OCI-M1 (cell line): Measurements from ENCODE around the gene DNM3.
A peak's percentile ranks its signal among the peaks of the same experiment; 100 is the strongest.

Source experiments
- DNase-seq: peaks from one replicate; lab custom pipeline; 2025; lab: John Stamatoyannopoulos, UW

Gene DNM3

DNA sequence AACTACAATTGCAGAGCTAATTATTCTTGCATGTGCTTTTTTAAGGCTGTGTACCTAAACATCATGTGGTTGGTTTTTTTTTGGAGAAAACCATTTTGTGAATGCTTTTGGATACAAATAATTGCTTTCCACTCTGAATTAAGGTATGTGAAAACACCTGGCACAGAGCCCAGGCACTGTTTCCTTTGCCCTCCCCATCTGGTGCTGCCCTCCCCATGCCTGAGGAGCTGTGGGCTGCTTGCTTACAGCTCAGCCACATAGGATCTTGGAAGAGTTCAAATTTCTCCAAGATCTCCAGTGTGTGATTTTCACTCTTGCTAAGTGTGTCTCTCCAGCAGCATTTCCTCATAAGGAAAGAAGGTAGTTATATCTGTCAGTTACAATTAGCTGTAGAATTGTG lies 27.8 kb downstream of the DNM3 start:
- no peak for DNase-seq

DNA sequence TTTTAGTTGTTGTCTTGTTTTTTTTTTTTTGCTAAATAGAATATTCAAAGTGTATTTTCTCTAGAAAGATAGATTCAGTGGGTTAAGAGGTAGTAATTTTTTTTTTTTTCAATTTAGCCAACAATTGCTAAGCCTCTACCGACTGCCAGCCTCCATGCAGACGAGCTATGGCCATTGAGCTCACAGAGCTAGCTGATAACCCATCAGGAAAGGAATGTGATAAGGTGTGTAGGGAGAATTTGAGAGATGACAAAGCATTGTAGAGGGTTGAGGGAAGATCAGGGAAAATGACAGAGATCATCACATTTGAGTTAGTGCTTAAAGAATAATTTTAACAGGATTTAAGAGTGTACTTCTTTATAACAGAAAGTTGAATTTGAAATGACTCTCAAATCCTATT lies 30.6 kb downstream of the DNM3 start:
- no peak for DNase-seq

DNA sequence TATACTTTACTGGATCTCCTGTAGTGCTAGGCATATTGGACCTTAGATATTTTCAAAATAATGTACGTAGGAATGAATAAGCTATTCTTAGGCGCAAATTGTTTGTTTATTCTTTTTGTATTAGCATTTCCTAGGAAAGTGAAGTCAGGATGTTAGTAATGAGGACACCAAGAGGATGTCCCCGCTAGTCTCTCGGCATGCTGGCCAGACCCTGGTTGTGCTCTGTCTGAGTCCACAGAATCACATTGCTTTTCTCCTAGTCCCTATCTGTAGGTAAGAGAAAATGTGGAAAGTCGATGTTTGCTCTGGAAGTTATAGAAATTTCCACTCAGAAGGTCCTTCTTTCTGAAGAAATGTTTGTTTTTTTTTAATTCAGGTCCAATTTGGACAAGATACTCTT lies 31.1 kb downstream of the DNM3 start:
- DNase-seq: no peak

DNA sequence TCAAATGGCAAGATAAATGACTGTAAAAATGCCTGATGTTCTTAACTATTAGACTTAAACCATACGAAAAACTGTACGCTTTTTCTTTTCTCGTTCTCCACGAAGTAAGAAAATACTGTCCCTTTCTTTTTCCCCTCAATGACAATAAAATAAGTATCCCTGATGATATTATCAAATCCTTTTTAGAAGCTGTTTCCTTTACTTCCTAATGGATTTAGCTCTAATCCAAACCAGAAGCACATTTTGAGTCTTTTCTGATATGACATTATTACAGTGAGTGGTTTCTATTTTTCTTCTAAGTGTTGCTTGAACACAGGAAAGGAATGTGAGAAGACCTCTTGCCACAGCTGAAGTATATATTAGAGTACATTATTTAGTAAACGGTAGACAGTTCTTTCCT lies 32.4 kb downstream of the DNM3 start:
- no peak for DNase-seq

DNA sequence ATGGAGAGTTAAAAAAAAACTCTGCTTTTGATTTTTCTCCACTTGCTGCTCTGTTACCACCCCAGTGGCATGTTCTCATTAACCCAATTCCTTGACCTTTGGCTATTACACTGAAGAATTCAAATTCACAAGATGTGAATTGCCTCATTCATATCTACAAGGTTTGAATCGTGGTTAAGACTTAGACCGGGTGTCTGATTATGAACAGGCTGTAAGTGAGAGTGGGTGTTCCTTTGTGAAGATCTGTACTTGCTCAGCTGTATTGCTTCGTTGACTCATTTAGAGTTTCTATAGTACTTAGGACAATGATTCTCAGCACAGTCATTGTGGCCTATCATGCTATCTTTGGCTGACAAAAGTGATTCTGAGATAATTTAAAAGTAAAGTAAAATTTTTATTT lies 36.4 kb downstream of the DNM3 start:
- DNase-seq: peak; percentile 51

DNA sequence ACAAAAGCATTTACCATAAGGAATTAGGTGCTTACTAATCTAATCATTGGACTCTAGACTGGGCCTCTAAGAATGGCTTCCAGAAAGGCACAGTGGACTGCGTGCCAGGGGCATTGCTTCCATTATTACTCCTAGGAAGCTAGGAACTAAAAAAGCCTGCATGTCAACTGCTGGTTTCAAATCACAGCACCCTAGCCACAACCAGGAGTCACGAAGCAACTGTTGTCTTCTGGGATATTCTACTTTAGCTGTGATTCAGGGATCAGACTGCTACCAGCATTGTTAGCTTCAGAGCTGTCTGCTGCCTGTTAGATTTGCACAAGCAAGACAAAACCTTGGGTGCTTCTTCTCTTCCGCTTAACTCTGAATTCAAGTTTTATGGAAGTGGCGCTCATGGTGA lies 38.3 kb downstream of the DNM3 start:
- DNase-seq: no peak

DNA sequence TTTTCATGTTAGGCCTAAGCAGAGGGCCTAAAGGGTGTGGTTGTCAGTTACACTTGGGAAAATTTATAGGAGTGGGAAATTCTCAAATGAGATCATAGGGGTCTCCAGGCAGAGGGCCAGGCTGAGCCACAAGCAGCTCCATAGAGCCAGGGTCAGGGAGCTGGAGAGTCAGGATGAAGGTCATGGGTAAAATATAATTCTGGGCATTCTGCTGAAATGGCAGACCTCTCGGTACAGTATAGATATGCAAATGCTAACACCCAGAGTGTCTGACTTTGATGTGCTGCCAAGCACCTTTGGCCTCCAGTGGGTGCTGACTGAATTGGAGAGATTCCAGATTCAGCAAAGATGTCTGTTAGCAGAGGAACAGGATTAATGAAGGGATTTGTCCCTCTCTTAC lies 40.1 kb downstream of the DNM3 start:
- DNase-seq: no peak

DNA sequence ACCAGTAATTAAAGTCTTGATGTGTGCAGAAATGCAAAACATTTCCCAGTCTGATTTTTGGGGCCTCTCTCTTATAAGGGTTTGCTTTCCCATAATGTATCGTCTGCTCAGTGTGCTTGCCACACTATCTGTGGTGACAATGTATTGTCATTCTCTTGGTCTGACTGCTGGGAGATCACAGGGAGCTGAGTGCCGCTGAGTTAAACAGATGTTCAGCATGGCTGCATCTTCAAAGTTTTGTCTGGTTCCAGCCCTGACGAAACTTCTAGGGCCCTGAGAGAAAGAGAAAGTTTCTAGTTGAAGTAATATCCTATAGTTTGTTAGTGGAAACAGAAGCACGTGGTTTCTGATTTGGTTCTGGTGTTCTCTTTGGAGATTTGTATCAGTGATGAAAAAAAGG lies 42.6 kb downstream of the DNM3 start:
- DNase-seq: peak; percentile 18

DNA sequence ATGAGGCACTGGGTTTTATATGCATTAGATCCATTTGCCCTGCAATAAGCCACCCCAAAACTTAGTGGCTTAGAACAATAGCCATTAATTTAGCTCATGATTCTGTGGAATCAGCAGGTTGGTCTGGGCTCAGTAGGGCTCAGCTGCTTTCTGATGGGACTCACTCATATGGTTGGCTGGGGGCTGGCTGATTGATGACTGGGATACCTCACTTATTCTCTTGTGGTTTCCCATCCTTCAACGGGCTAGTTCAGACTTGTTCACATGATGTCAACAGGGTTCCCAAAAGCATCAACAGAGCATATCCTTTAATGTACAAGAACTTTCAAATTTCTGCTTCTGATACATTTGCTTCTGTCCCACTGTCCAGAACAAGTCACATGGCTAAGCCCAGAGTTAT lies 43.2 kb downstream of the DNM3 start:
- no peak for DNase-seq

DNA sequence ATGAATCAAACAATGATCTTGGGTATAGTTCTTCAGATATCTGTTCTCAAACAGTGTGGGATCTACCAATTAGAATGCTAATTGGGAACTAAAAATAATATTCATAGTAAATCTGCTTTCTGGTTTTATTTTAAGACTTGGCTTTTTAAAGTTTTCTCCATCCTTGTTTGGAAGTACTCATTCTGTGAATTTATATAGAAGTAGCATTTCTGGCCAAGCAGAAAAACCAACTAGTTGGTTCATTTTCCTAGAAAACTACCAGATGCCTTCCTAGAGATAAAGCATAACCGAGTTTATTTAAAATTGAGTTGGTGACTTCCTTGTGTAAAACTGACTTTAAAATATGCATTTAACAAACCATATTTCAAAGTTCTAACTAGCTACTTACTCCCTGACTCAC lies 48.8 kb downstream of the DNM3 start:
- DNase-seq: peak; percentile 70

DNA sequence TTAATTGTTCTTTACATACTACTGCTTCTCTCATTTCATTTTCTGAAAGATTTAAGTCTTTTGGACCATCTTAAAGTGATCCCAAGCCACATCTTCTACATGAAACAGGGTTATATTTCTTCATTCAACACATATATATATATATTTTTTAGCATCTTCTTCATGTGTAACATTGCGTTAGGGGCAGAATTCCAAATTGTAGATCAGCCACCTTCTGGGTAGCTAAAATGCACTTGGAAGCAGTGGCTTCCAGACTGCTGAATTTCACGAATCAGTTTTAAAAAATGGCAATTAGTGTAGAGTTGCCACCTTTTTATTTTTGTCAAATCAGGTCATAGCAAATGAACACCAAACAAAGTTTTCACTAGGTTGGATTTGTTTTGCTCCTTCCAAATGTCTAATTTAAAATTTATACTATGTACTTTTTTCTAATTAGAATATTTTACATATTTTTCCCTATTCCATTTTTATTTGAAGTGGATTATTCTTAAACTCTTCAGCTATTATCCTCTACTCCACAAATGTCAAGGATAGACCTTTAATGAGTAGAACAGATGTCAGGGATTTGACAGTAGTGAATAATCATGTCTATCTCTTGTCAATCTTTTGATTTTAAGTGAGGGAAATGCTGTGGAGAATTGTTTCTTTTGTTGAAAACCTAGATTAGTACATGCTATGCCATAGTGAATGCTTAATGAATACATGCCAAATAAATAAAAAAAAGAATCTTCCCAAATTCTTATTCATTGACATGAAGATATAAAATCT lies 55.8 kb downstream of the DNM3 start:
- no peak for DNase-seq

DNA sequence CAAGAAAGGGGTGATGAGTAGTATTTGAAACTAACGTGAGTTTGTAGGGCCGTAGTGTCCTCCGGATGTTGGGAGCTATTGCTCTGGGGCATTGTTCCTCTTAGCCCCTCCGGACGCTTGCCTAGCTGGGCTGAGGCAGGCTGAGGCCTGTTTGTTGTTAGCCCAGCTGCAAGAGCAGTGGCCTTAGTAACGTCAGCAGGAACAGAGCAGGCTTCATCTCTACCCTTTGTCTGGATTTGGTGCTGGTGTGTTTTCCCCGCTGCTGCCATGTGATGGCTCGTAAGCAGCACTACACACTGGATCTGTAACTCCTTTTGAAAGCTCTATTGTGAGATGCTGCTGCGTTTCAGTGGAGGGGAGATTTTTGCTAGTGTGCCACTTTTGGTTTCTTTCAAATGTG lies 57.6 kb downstream of the DNM3 start:
- no peak for DNase-seq

DNA sequence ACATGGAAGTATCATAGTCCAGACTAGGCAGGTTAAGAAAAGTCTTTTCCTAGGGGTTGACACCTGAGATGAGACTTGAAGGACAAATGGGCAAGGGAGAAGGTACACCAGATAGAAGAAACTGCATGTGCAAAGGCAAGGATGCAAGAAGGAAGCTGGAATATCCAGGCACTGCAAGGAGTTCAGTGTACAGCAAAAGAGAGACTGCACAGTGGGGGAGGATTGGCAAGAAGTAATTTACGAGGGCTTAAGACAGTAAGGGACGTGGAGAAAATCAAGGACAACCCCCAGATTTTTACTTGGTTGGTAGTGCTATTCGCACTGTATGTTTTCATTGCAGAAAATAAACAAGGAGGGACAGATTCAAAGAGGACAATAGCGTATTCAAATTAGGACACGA lies 58.5 kb downstream of the DNM3 start:
- DNase-seq: no peak

DNA sequence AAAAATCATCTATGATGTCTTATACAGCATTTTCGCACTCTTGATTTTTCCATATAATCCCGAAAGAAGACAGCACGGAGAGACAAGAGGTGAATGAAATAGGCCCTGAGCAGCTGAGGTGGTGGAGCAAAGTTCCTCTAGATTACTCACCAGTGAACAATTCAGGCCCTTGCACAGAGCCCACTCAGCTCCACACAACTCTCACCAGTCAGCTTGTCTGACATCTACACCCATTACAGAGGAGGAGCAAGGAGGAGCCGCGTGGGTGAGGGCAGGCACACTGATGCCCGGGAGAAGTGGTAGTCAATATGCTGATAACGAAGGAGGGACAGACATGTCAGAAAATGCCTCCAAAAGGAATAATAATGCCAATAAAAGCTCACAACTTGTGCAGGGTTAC lies 59.9 kb downstream of the DNM3 start:
- DNase-seq: no peak

DNA sequence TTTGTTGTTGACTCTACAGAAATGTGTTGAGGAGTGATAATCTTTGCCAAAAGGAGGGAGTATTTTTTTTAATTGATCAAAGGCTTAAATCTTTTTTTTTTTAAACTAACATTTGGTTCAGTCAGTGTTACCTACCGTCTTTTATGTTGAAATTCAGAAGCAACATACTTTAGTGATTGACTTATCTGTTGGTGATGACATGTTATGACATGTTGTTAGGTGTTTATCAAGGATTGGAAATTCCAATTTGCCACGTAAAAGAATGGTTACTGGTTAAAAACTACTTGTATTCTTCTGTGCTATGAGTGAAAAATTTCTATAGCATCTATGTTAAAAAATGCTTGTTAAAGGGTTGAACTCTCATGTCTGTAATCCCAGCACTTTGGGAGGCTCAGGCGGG lies 61.2 kb downstream of the DNM3 start:
- no peak for DNase-seq

DNA sequence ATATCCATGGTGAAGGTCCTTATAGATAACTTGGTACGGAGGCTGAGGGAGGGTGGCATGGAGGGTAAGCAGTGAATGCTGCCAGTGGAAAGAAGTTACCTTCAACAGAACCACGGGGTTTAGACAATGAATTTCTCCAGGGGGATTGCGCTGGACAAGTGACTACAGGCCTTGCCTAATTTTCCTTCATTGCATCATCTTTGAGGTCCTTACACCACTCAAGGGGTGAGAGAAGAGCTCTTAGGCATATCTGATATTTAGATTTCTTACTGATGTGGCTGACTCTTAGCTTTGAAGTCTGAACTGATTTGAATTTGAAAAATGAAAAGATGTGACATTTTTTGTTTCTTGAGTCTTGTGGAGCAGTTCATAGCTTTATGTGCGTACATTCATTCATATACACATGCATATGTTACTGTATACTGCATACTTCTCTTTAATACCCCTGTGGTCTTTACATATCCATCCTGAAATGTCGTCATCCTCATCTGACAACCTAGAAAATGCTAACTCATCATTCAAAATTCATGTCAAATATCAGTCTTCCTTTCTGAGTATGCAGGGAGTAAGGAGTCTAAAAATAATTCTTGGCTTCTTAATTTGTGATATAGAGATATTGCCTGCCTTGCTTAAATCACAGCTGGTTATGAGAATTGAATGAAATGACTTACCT lies 63.6 kb downstream of the DNM3 start:
- peak; percentile 74 for DNase-seq

DNA sequence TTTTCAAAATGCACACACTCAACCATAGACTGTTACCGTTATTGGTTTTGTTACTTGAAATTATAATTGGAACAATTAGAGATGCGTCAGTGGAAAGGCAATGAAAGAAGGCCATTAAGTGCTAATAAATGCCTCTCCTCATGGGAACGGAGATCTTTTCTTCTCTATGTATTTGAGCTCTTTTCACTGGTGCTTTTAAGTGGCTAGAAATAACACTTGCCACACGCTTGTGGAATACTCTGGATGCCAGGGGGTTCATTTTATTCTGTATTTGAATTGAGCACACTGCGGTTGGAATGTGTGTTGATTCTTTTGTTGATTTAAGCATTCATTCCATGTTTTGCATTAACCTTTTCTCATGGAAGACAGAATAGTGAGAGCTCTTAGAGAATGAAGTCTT lies 68.4 kb downstream of the DNM3 start:
- DNase-seq: no peak

DNA sequence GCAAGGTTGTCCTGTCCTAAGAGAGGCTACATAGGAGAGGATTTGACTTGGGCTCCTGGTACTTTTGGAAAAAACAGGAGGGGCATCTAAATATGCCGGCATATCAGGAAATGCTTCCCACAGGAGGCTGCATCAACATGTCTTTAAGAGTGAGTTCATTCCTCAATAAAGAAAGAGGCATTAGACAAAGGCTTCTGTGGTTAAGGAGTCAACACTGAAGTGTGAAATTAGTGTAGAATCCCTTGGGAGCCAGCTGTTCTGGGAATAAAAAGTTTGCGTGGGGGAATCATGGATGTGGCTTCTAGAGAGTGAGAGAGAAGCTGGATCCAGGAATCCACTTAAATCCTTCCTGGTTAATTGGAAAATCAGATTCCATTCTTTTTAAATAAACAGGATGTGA lies 69.5 kb downstream of the DNM3 start:
- no peak for DNase-seq

DNA sequence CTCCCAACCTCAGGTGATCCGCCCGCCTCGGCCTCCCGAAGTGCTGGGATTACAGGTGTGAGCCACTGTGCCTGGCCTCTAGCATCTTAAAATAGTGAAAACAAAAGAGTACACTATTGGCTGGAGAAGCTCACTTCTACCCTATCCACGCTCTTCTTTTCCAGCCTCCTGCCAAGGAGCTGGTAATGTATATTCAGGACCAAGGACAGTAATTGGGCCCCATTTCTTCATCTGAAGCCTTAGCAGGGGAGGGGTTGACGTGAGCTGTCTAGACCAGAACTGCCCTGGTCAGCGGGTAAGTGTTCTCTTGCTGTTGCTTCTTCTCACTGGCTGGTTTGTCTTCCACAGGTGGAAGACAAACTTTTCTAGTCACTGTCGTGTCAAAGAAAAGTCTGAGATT lies 70.2 kb downstream of the DNM3 start:
- peak; percentile 20 for DNase-seq

DNA sequence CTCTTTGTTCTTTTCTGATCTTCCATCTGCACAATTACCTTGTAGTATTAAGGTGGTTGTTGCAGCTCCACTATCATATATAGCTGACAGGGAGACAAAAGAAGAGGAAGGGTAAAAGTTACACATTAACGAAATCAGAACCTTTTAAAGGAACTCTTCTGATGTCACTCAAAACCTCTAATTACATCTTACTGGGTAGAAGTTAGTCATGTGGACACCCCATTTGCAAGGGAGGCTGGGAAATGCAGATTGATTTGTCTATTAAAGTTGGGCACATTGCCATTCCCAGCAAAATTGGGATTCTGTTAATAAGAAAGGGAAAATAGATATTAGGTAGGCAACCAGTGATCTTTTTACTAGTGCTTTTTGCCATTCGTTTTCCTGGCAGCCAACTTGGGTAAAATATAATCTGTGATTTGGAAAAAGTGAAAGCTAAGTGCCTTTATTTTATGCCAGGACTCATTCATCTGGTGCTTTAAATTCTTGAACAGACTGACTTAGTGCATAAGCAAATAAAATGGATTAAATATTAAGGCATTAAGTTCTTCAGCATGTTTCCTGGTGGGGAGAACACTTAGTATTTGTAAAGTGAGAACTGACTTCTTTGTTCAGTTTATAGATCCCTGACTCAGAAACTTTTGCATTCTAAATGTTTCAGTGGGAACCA lies 71.3 kb downstream of the DNM3 start:
- no peak for DNase-seq

DNA sequence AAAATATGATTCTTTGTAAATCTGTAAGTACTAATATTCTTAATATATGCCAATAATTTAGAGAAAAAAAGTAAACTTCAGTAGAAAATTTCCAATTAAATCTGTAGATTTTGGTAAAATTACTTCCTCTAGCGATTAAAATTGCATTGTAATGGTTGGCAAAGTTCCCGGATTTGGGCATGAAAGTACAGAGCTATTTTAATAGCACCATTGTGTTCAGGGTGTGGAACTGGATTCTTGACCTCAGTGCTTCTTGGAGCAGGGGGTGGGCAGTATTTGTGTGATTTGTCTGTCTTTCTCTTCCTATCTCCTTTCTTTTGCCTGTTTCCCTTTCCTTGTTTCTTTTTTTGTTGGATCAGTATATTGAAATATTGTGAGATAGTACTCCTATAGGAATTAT lies 72.1 kb downstream of the DNM3 start:
- peak; percentile 79 for DNase-seq

DNA sequence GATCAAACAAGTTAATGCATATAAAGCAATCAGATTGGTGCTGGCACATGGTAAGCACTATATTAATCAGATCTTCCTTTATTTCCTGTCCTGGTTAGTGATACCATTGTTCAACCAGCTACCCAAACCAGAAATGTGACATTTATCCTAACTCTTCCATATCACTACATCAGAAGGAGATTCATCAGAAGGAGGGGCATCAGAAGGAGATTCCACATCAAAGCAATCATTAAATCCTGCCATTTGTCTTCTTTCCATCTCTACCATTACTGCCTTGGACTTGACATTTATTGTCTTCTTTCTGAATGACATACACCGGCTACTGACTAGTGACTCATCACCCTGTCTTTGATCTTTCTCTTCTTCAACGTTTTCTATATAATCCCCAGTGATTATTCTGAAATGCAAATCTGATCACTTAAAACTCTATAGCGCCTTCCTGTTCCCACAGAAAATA lies 75.0 kb downstream of the DNM3 start:
- DNase-seq: no peak

DNA sequence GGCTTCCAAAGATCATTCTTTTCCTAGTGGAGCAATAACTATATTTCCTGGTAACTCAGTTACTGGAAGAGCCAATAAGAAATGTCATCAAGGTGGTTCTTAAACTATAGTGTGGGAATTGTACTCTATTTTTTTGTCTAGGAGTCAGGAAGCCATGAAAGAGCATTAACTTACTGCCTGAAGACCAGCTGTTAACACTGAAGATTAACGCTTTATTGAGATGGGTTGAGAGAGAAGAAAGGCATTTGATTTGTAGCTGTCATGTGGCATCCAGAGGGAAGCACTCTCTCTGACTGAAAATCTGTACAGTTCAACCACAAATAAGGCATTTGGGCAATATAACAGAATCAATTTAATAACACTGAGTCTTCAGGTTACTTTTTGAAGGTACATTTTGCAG lies 76.0 kb downstream of the DNM3 start:
- DNase-seq: no peak
